GM06990 (cell line): ENCODE results near the gene MAML2.

Experiments
- DNase-seq: peaks from one replicate; pipeline ENCODE4 v3.0.0-alpha.2; 2011; ENCODE audit not compliant: insufficient read length; ENCODE audit errors: extremely low read depth
- H3K27me3 ChIP-seq: replicated peaks from 2 replicates; pipeline ENCODE4 v1.6.0; 2011; ENCODE audit warnings: low read length; ENCODE audit not compliant: control insufficient read depth, insufficient read depth
- H3K36me3 ChIP-seq: 2 replicates; pipeline ENCODE4 v1.5.1; 2011; ENCODE audit warnings: low read length; ENCODE audit not compliant: control insufficient read depth, insufficient read depth
- H3K4me3 ChIP-seq: replicated peaks from 2 replicates; pipeline ENCODE4 v1.5.1; 2011; ENCODE audit warnings: low read depth, mild to moderate bottlenecking, control low read depth, low read length
- TF ChIP-seq, protein P1 (sequence below): IDR thresholded peaks from 2 replicates; pipeline ENCODE4 v1.5.1; 2011; ENCODE audit warnings: low read length, control low read depth, mild to moderate bottlenecking, inconsistent platforms; ENCODE audit not compliant: insufficient read depth, poor library complexity, severe bottlenecking

The MAML2 gene

DNA sequence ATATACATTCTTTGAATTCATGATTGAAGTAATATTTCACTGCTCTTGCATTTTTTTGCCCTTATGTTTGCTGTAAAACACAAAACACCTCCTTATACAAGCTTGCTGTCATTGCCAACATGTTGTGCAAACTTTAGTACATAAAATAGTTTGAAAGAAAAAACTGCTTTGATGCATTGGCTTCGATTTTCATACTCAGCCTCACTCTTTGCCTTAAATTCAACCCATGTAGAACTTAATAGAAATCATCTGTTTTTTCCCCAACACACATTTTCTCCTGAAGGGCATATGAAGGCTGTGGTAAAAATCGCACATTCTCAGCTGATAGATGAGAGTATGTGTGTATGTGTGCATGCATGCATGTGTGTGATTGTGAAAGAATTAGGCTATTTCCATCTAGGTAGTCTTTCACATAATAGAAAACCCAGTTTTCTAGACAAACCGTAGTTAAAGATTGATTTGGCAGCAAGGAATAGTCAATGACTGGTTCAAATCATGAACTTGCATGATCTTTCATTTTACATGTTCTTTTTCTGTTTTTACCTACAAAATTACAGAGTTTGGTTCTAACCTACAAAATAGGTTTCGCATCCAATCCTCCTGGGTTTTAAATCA lies 346.3 kb downstream of the MAML2 start:
- H3K4me3 ChIP-seq, result no peak overlapping the region
- TF ChIP-seq, protein P1, sequence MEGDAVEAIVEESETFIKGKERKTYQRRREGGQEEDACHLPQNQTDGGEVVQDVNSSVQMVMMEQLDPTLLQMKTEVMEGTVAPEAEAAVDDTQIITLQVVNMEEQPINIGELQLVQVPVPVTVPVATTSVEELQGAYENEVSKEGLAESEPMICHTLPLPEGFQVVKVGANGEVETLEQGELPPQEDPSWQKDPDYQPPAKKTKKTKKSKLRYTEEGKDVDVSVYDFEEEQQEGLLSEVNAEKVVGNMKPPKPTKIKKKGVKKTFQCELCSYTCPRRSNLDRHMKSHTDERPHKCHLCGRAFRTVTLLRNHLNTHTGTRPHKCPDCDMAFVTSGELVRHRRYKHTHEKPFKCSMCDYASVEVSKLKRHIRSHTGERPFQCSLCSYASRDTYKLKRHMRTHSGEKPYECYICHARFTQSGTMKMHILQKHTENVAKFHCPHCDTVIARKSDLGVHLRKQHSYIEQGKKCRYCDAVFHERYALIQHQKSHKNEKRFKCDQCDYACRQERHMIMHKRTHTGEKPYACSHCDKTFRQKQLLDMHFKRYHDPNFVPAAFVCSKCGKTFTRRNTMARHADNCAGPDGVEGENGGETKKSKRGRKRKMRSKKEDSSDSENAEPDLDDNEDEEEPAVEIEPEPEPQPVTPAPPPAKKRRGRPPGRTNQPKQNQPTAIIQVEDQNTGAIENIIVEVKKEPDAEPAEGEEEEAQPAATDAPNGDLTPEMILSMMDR, result no peak
- no peaks in the 10 kb centered on the region for H3K27me3 ChIP-seq
- H3K36me3 ChIP-seq, result no peaks in the 10 kb centered on the region; the same call in 1 of the 2 replicates
- no peak for DNase-seq

DNA sequence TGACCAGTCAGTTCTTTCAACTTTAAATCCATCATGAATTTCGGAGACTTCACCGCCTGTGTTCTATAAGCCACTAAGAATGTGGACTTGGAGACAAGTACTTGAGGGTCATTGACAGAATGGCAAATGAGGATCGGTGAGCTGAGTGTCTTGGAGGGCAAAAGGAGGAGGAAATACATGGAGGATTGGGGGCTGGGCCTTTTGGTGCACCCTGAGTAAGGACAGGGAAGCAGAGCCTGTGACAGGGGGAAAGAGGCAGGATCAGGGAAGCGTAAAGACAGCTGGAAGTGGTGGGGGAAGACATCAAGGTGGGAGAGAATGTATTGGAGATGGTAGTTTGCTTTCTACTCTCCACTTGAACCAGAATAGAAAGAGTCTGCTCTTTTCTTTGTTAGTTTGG lies 348.7 kb downstream of the MAML2 start:
- no peaks in the 10 kb centered on the region for H3K36me3 ChIP-seq
- TF ChIP-seq, protein P1, result no peak
- H3K27me3 ChIP-seq, result no peaks in the 10 kb centered on the region
- no peak for DNase-seq
- no peak overlapping the region for H3K4me3 ChIP-seq

DNA sequence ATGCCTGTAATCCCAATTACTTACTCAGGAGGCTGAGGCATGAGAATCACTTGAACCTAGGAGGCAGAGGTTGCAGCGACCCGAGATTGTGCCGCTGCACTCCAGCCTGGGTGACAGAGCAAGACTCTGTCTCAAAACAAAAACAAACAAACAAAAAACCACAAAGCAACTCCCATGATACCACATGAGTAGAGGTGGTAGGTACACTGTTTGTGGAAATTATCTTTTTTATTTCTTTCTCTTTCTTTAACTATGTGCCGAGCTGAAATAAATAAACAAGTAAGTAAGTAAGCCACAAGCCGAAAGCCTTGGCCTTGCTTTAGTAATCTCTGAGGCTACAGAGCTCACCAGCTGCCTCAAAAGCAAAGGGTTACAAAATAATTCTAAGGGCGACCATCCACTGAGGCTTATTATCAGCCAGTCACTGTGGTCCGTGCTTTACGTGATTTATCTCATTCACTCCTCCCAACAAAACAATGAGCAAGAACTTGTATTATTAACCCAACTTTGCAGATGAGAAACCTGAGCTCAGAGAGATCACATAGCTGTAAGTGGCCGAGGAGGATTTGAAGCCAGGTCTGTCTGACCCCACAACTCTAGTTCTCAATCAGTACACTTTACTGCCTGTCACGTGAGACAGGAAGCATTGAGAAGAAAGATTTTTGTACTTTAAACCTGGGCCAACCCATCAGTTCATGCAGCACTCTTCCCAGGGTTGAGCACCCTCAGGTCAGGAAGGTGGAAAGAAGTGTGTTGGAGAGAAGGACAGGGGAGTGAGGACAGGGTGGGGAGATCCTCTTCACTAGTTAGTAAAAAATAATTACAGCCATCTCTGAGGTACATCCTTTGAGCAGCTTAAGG lies 349.3 kb downstream of the MAML2 start:
- DNase-seq, result no peak
- Histone ChIP-seq H3K4me3 (no peak overlapping the region), H3K36me3 (no peaks in the 10 kb centered on the region), H3K27me3 (no peaks in the 10 kb centered on the region)
- TF ChIP-seq, protein P1, result no peak

DNA sequence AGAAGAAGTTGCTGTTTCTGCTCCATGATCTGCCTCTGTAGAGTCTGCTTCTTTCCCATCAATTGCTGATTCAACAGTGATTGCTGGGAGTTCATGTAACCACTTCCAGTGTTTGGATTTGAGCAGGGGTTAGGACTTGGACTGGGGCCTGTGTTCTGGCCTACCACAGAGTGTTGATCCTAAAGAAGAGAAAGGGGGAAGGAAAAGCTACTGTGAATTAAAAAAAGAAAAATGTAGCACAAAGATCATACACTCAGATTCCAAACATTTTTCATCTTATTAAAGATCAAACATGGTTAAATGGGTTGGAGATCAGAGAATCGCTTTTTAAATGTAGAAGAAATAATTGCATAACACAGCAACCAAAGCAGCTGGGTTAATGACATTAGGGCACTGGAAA lies 351.4 kb downstream of the MAML2 start:
- TF ChIP-seq, protein P1, result no peak
- no peaks in the 10 kb centered on the region for H3K36me3 ChIP-seq

DNA sequence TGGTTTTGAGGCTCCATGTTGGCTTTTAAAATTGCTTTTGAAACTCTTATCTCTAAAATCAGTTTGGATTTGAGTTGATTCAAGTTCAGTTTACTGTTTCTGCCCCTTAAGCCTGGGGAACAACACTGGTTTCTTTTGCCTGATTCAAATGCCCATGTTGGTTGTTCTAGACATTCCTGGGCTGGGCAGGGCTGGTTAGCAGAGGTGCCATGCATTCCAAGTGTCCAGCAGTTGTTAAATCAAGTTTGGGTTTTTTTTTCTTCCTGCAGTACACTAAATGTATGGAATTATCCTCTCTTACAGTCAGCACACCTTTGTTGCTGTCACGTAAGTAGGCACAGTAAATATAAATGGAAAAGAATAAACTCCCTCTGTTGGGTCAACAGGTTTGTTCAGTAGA lies 351.9 kb downstream of the MAML2 start:
- Histone ChIP-seq H3K27me3 (no peaks in the 10 kb centered on the region), H3K4me3 (no peak overlapping the region), H3K36me3 (no peaks in the 10 kb centered on the region)
- no peak for DNase-seq
- TF ChIP-seq, protein P1, result no peak

More for the DNA sequence above, 351.4 kb downstream of the MAML2 start:
- Histone ChIP-seq H3K4me3 (no peak overlapping the region), H3K27me3 (no peaks in the 10 kb centered on the region)
- no peak for DNase-seq
